Stimulated activated CD8-positive, alpha-beta memory T cell treated with anti-CD3 and anti-CD28 coated beads, Interleukin-7, amount 100 ng/mL, for 1 hour (primary cell): Measurements from ENCODE around the gene KMT2A.

ENCODE experiments used
- DNase-seq, 2 donors: peaks; one replicate each; pipeline ENCODE4 v3.0.0-alpha.2; 2020; ENCODE audit warnings: low read depth in 2 of 2

Gene KMT2A

GRCh38 chr11:118488480-118489109 is 52.3 kb downstream of the KMT2A start:
- peak; percentile 60 to 63 for DNase-seq

GRCh38 chr11:118491041-118491440 is 54.7 kb downstream of the KMT2A start:
- DNase-seq, result no peak

- DNase-seq, result no peak
Observed at GRCh38 chr11:118497831-118498230, 61.5 kb downstream of the KMT2A start.

GRCh38 chr11:118503216-118503615 is 66.9 kb downstream of the KMT2A start:
- no peak for DNase-seq

- no peak for DNase-seq
Observed at GRCh38 chr11:118511601-118512000, 75.3 kb downstream of the KMT2A start.

GRCh38 chr11:118514103-118514502 is 77.8 kb downstream of the KMT2A start:
- DNase-seq, result no peak

- no peak for DNase-seq
Observed at GRCh38 chr11:118519549-118519948, 83.3 kb downstream of the KMT2A start.

- DNase-seq, result no peak
Observed at GRCh38 chr11:118521892-118522311, 85.6 kb downstream of the KMT2A start.

GRCh38 chr11:118522571-118523072 is 86.3 kb downstream of the KMT2A start:
- no peak for DNase-seq

- no peak for DNase-seq
Observed at GRCh38 chr11:118524356-118524755, 88.1 kb downstream of the KMT2A start.

GRCh38 chr11:118524757-118525470 is 88.6 kb downstream of the KMT2A start:
- DNase-seq, result no peak

- no peak for DNase-seq
Observed at GRCh38 chr11:118526688-118527087, 90.4 kb downstream of the KMT2A start.

- DNase-seq, result no peak
Observed at GRCh38 chr11:118527109-118527508, 90.8 kb downstream of the KMT2A start, which contains the start of gene TTC36. Gene TTC36, plus strand, starts transcription at chr11:118527474. Its CDS starts 21 bp downstream, at chr11:118527495.

- DNase-seq, result no peak
Observed at GRCh38 chr11:118528511-118528910, 92.2 kb downstream of the KMT2A start.

- DNase-seq, result no peak
Observed at GRCh38 chr11:118529584-118530175, 93.4 kb downstream of the KMT2A start.

GRCh38 chr11:118530180-118530682 is 93.9 kb downstream of the KMT2A start:
- no peak for DNase-seq

GRCh38 chr11:118530683-118531596 is 94.6 kb downstream of the KMT2A start, which contains the start of gene TMEM25:
Gene TMEM25, plus strand, starts transcription at chr11:118531192. Its CDS starts 610 bp downstream, at chr11:118531802.
- peak; percentile 38 to 44 for DNase-seq

GRCh38 chr11:118531597-118532084 is 95.3 kb downstream of the KMT2A start:
- DNase-seq, result no peak

- no peak for DNase-seq
Observed at GRCh38 chr11:118532091-118532490, 95.8 kb downstream of the KMT2A start.

- DNase-seq, result no peak
Observed at GRCh38 chr11:118532852-118533768, 96.8 kb downstream of the KMT2A start.
